Stimulated activated CD4-positive, alpha-beta T cell treated with anti-CD3 and anti-CD28 coated beads, Interleukin-12 subunit alpha, Interleukin-12 subunit beta, amount 100 ng/mL, for 4 hours (primary cell): ENCODE data around the gene EDARADD.
"Not testable (repeated sequence)": the region's sequence is repeated elsewhere in the genome, so short reads cannot be mapped to it uniquely, and the experiment has no call there.

ENCODE experiments used
- DNase-seq: peaks from one replicate; pipeline ENCODE4 v3.0.0-alpha.2; 2020

EDARADD gene

GRCh38 chr1:236393681-236394481, at the start of gene EDARADD:
Gene EDARADD, plus strand, starts transcription at chr1:236394286. Its CDS starts 159 bp downstream, at chr1:236394445.
- DNase-seq: no peak

GRCh38 chr1:236345728-236346127, 48.4 kb upstream of the EDARADD start:
- DNase-seq: no peak

GRCh38 chr1:236348071-236348470, 46.0 kb upstream of the EDARADD start:
- DNase-seq: no peak

- DNase-seq: no peak
These were observed 43.8 kb upstream of the EDARADD start for GRCh38 chr1:236350308-236350707.

- DNase-seq: no peak
These were observed 42.1 kb upstream of the EDARADD start for GRCh38 chr1:236351875-236352573.

GRCh38 chr1:236352747-236353146, 41.3 kb upstream of the EDARADD start:
- not testable (repeated sequence) for DNase-seq

- no peak for DNase-seq
These were observed 40.3 kb upstream of the EDARADD start for GRCh38 chr1:236353813-236354212.

GRCh38 chr1:236354330-236355147, 39.5 kb upstream of the EDARADD start:
- no peak for DNase-seq

GRCh38 chr1:236356141-236356540, 37.9 kb upstream of the EDARADD start:
- no peak for DNase-seq

- no peak for DNase-seq
These were observed 32.0 kb upstream of the EDARADD start for GRCh38 chr1:236361909-236362590.

- DNase-seq: no peak
These were observed 30.8 kb upstream of the EDARADD start for GRCh38 chr1:236363237-236363636.

- no peak for DNase-seq
These were observed 28.0 kb upstream of the EDARADD start for GRCh38 chr1:236365999-236366570.

- DNase-seq: not testable (repeated sequence)
These were observed 27.4 kb upstream of the EDARADD start for GRCh38 chr1:236366681-236367080.

GRCh38 chr1:236370420-236370819, 23.7 kb upstream of the EDARADD start:
- no peak for DNase-seq

GRCh38 chr1:236371083-236371482, 23.0 kb upstream of the EDARADD start:
- DNase-seq: no peak

- DNase-seq: no peak
These were observed 16.1 kb upstream of the EDARADD start for GRCh38 chr1:236377832-236378535.

- DNase-seq: no peak
These were observed 12.4 kb upstream of the EDARADD start for GRCh38 chr1:236381565-236382158.

- DNase-seq: no peak
These were observed 5.8 kb upstream of the EDARADD start for GRCh38 chr1:236388332-236388731.

- DNase-seq: no peak
These were observed 4.8 kb upstream of the EDARADD start for GRCh38 chr1:236389253-236389652.

- DNase-seq: no peak
These were observed 3.1 kb upstream of the EDARADD start for GRCh38 chr1:236391008-236391407.

- no peak for DNase-seq
These were observed 1.9 kb upstream of the EDARADD start for GRCh38 chr1:236392182-236392581.
